Vagina (tissue), 2 donors: ENCODE data around the gene DRGX. TPM values are rescaled to one million over a fixed set of nuclear protein-coding genes. Genes with fewer than 3 reads are reported as not detected.
A peak's percentile ranks its signal among the peaks of the same experiment; 100 is the strongest.

Source experiments
- DNase-seq, 2 donors: peaks; one replicate each; pipeline ENCODE4 v3.0.0-alpha.2; 2017; ENCODE audit errors: extremely low spot score in 2 of 2
- H3K27ac ChIP-seq: fragments of 200-600 bp; sonication (generic); one replicate; pipeline ENCODE4 v1.5.1; 2019
- H3K27me3 ChIP-seq: fragments of 200-600 bp; sonication (generic); one replicate; pipeline ENCODE4 v1.5.1; 2019
- H3K36me3 ChIP-seq, 2 donors: fragments of 200-600 bp; sonication (generic); one replicate each; pipeline ENCODE4 v1.5.1; 2017 to 2019
- H3K4me1 ChIP-seq: fragments of 200-600 bp; sonication (generic); one replicate; pipeline ENCODE4 v1.5.1; 2019
- H3K4me3 ChIP-seq, 2 donors: fragments of 200-600 bp; sonication (generic); 1 replicate in 1 of 2; 2 replicates in 1 of 2; pipeline ENCODE4 v1.5.1; 2016 to 2019
- H3K9me3 ChIP-seq: fragments of 200-600 bp; sonication (generic); one replicate; pipeline ENCODE4 v1.5.1; 2019
- CTCF ChIP-seq, 3 experiments: fragments of 450-650 bp in 2 of 3; fragments of 200-600 bp in 1 of 3; sonication (generic) in 1 of 3; IDR thresholded peaks; one replicate each; pipeline ENCODE4 v1.5.1; 2017 to 2019; ENCODE audit warnings: antibody characterized with exemption in 3 of 3, mild to moderate bottlenecking in 2 of 3, moderate library complexity in 2 of 3
- POLR2A ChIP-seq, 2 donors: fragments of 450-650 bp; IDR thresholded peaks; one replicate each; pipeline ENCODE4 v1.6.1; 2017; ENCODE audit warnings: antibody characterized with exemption in 2 of 2, mild to moderate bottlenecking in 2 of 2, moderate library complexity in 2 of 2
- POLR2AphosphoS5 ChIP-seq, 2 donors: sonication (generic); formaldehyde crosslinking; IDR thresholded peaks; one replicate each; pipeline ENCODE4 v1.9.0; 2017; ENCODE audit warnings: antibody characterized with exemption in 2 of 2, mild to moderate bottlenecking in 2 of 2, low read depth in 1 of 2; ENCODE audit not compliant: insufficient read depth in 1 of 2
- intact Hi-C: fragments of 100-400 bp; cut with DNase I; formaldehyde crosslinking; loops from one replicate; pipeline ENCODE4 v1.15.1; 2023
- total RNA-seq: library from RNA; depleted of rRNA; stranded (reverse); fragments of >200 nt; gene quantifications from one replicate; pipeline ENCODE4 v1.2.3, GENCODE V29; 2016

The DRGX gene
- total RNA-seq, 1 donor from 2014 or later, result not detected

GRCh38 chr10:49328401-49329145 is 67.3 kb downstream of the DRGX start:
- DNase-seq, result peak; percentile 49 to 79
- Histone ChIP-seq H3K9me3 (no peaks in the 10 kb centered on the region), H3K27me3 (no peaks in the 10 kb centered on the region), H3K27ac (no peak overlapping the region), H3K4me1 (no peaks in the 10 kb centered on the region), H3K36me3 (no peaks in the 10 kb centered on the region), H3K4me3 (no peak overlapping the region)
- TF ChIP-seq CTCF (IDR thresholded peaks at IDR 0.05), result no peak
- TF ChIP-seq POLR2A (IDR thresholded peaks at IDR 0.05), result no peak
- TF ChIP-seq POLR2AphosphoS5 (IDR thresholded peaks at IDR 0.05; ENCODE audit: insufficient read depth in 1 of 2, low read depth in 1 of 2), result no peak
- intact Hi-C loops, result no loop called here

- DNase-seq, result peak; percentile 43 to 74
- H3K4me3 ChIP-seq, result no peak overlapping the region
- TF ChIP-seq POLR2A (IDR thresholded peaks at IDR 0.05), result no peak
- no peak for TF ChIP-seq POLR2AphosphoS5 (IDR thresholded peaks at IDR 0.05; ENCODE audit: insufficient read depth in 1 of 2, low read depth in 1 of 2)
- TF ChIP-seq CTCF (IDR thresholded peaks at IDR 0.05), result no peak
- no peaks in the 10 kb centered on the region for H3K4me1 ChIP-seq
- intact Hi-C loops, result no loop called here
- no peaks in the 10 kb centered on the region for H3K36me3 ChIP-seq
- no peak overlapping the region for H3K27ac ChIP-seq
- H3K9me3 ChIP-seq, result no peaks in the 10 kb centered on the region
- H3K27me3 ChIP-seq, result no peaks in the 10 kb centered on the region
Measured at GRCh38 chr10:49327036-49327813, 68.7 kb downstream of the DRGX start.

GRCh38 chr10:49325916-49326783 is 69.7 kb downstream of the DRGX start:
- intact Hi-C loops, result no loop called here
- Histone ChIP-seq H3K4me3 (no peak overlapping the region), H3K9me3 (no peaks in the 10 kb centered on the region), H3K4me1 (no peaks in the 10 kb centered on the region), H3K36me3 (no peaks in the 10 kb centered on the region), H3K27ac (no peak overlapping the region), H3K27me3 (no peaks in the 10 kb centered on the region)
- TF ChIP-seq CTCF (IDR thresholded peaks at IDR 0.05), result no peak
- peak; percentile 79 to 85 for DNase-seq

GRCh38 chr10:49325131-49325915 is 70.6 kb downstream of the DRGX start:
- DNase-seq, result peak; percentile 61 to 81
- no peaks in the 10 kb centered on the region for H3K36me3 ChIP-seq
- TF ChIP-seq POLR2AphosphoS5 (IDR thresholded peaks at IDR 0.05; ENCODE audit: insufficient read depth in 1 of 2, low read depth in 1 of 2), result no peak
- no peak for TF ChIP-seq CTCF (IDR thresholded peaks at IDR 0.05)
- no peak for TF ChIP-seq POLR2A (IDR thresholded peaks at IDR 0.05)
- no peak overlapping the region for H3K4me3 ChIP-seq
- no peaks in the 10 kb centered on the region for H3K4me1 ChIP-seq
- H3K27ac ChIP-seq, result no peak overlapping the region
- intact Hi-C loops, result no loop called here
- no peaks in the 10 kb centered on the region for H3K9me3 ChIP-seq
- H3K27me3 ChIP-seq, result no peaks in the 10 kb centered on the region
